HG03039 (cell line): ENCODE data around the gene USP40.

ENCODE experiments used
- ATAC-seq: cut with Tn5 transposase; IDR thresholded peaks from one replicate; pipeline ENCODE4 v1.9.1; 2021; ENCODE audit warnings: mild to moderate bottlenecking, moderate library complexity; ENCODE audit not compliant: unreplicated experiment

USP40 gene

GRCh38 chr2:233479616-233480489, 86.7 kb downstream of the USP40 start:
- no peak for ATAC-seq

- no peak for ATAC-seq
Measured at GRCh38 chr2:233477548-233478433, 88.8 kb downstream of the USP40 start.

GRCh38 chr2:233476651-233477547, 89.7 kb downstream of the USP40 start:
- no peak for ATAC-seq

- no peak for ATAC-seq
Measured at GRCh38 chr2:233476063-233476410, 90.5 kb downstream of the USP40 start.

GRCh38 chr2:233474308-233475160, 92.0 kb downstream of the USP40 start:
- no peak for ATAC-seq

GRCh38 chr2:233473878-233474277, 92.7 kb downstream of the USP40 start:
- ATAC-seq: no peak

- no peak for ATAC-seq
Measured at GRCh38 chr2:233473386-233473791, 93.2 kb downstream of the USP40 start.

GRCh38 chr2:233471291-233472035, 95.1 kb downstream of the USP40 start:
- ATAC-seq: no peak

- ATAC-seq: no peak
Measured at GRCh38 chr2:233470839-233471238, 95.7 kb downstream of the USP40 start.

GRCh38 chr2:233470011-233470687, 96.4 kb downstream of the USP40 start:
- ATAC-seq: no peak

- no peak for ATAC-seq
Measured at GRCh38 chr2:233469261-233470010, 97.1 kb downstream of the USP40 start.

- ATAC-seq: no peak
Measured at GRCh38 chr2:233468741-233469110, 97.9 kb downstream of the USP40 start.

- no peak for ATAC-seq
Measured at GRCh38 chr2:233468047-233468740, 98.4 kb downstream of the USP40 start.

- ATAC-seq: no peak
Measured at GRCh38 chr2:233466991-233467603, 99.5 kb downstream of the USP40 start.

- ATAC-seq: no peak
Measured at GRCh38 chr2:233464531-233465240, 101.9 kb downstream of the USP40 start.

- no peak for ATAC-seq
Measured at GRCh38 chr2:233464056-233464455, 102.5 kb downstream of the USP40 start.
